ENCODE results near the gene CDH23. TPM values are rescaled to one million over a fixed set of nuclear protein-coding genes. Genes with fewer than 3 reads are reported as not detected.

Gene CDH23
- total RNA-seq, 2 experiments from 2014 or later, result 3.7 to 5.3 TPM

DNA sequence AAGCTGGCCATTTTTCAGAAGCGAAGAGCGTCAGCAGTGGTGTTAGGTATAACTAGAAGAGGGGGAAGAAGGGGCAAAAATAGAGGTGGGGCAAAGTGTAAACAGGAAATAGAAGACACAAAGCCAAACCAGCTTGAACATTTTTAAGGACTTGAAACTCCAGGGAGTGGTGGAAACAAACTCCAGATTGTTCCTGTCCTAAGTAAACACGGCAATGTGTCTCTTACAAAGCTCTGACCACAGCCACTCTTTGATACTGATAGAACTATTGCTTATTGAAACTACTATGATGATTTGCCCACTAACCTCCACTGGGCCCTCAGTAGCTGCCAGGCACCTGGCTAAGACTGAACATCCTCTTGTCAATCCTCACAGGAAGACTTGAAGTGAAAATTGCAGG is 20.8 kb upstream of the CDH23 start:
- Mint-ChIP-seq H3K9me3 (no peaks in the 10 kb centered on the region), H3K36me3 (no peaks in the 10 kb centered on the region), H3K4me3 (peak overlapping the region; percentile 75), H3K27ac (no peak overlapping the region), H3K27me3 (peaks cover 5% of the 10 kb centered on the region), H3K4me1 (peaks cover 10% of the 10 kb centered on the region)
- POLR2A ChIA-PET, result no interaction called here
- ATAC-seq (ENCODE audit: low read depth) (no peak), DNase-seq (no peak)

DNA sequence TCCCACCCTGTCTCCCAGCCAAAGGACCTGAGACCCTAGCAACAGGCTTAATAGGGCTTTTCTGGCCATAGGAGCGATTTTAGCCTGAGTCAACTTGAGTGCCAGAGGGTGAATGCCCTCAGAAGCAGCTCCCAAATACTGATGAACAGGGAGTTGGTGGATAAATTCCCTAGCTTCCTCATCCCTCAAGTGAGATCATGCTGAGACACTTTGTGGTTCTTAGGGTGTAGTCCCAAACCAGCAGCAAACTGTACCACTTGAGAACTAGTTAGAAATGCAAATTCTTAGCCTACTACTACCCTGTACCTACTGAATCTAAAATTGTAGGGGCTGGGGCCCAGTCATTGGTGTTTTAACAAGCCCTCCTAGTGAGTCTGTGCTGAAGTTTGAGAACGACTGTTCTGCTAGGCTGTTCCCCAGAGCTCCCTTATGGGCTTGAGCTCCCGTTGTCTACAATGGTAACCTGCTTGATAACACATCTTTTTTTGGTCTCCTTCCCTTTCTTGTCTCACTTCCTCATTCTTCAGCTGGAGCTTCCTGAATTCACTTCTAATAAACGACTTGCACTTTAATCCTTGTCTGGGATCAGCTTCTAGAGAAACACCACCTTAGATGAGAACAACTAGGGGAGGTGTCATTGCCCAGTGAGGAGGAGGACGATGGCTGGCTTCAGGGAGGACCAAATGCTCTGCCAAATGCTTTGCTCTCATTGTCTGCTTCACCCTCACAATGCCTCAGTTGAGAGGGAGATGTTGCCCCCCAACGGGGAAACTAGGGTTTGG is 18.2 kb upstream of the CDH23 start:
- H3K36me3 Mint-ChIP-seq, result no peaks in the 10 kb centered on the region
- H3K4me3 Mint-ChIP-seq, result no peak overlapping the region
- DNase-seq, result no peak
- peaks cover 2% of the 10 kb centered on the region for H3K27me3 Mint-ChIP-seq
- ATAC-seq (ENCODE audit: low read depth), result no peak
- no peaks in the 10 kb centered on the region for H3K9me3 Mint-ChIP-seq
- H3K27ac Mint-ChIP-seq, result no peak overlapping the region
- H3K4me1 Mint-ChIP-seq, result peaks cover 8% of the 10 kb centered on the region
- POLR2A ChIA-PET, result interaction anchor here (1.1 to 1.7 kb wide), 2 partner anchors 60 to 395 kb away, joined by 3 to 4 read pairs; partner anchors contain the start of genes SLC29A3 and VSIR

GRCh38 chr10:71379118-71379766 is 17.5 kb upstream of the CDH23 start:
- H3K4me1 Mint-ChIP-seq, result peaks cover 8% of the 10 kb centered on the region
- no peak overlapping the region for H3K27ac Mint-ChIP-seq
- H3K4me3 Mint-ChIP-seq, result no peak overlapping the region
- ATAC-seq (ENCODE audit: low read depth), result no peak
- no peak for DNase-seq
- POLR2A ChIA-PET, result no interaction called here
- H3K9me3 Mint-ChIP-seq, result no peaks in the 10 kb centered on the region
- H3K36me3 Mint-ChIP-seq, result no peaks in the 10 kb centered on the region
- H3K27me3 Mint-ChIP-seq, result peaks cover 2% of the 10 kb centered on the region

GRCh38 chr10:71380841-71381240 is 15.9 kb upstream of the CDH23 start:
- POLR2A ChIA-PET, result no interaction called here
- DNase-seq, result no peak
- Mint-ChIP-seq H3K4me1 (peaks cover 8% of the 10 kb centered on the region), H3K9me3 (no peaks in the 10 kb centered on the region), H3K27ac (no peak overlapping the region), H3K4me3 (no peak overlapping the region), H3K36me3 (no peaks in the 10 kb centered on the region), H3K27me3 (peaks cover 2% of the 10 kb centered on the region)
- ATAC-seq (ENCODE audit: low read depth), result no peak

DNA sequence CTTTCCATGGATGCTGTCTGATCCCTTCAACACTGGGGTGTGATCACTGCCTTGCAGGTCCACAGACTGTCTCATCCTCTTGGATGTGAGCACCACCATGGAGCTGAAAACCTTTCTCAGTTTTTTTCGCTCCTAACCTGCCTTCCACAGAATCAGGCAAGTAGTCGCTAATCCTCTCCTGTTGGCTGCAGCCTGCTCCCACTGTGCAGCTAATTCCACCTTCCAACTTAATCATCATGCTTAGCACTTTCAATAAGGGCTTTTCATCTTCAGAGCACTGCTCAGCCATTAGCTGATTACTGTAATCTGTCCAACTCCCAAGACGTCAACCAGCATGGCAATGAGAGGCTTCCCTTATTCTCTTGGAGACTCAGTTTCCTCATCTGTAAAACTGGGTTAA is 15.1 kb upstream of the CDH23 start:
- H3K36me3 Mint-ChIP-seq, result no peaks in the 10 kb centered on the region
- H3K27me3 Mint-ChIP-seq, result peaks cover 5% of the 10 kb centered on the region
- no peak for ATAC-seq (ENCODE audit: low read depth)
- POLR2A ChIA-PET, result no interaction called here
- H3K4me3 Mint-ChIP-seq, result no peak overlapping the region
- no peaks in the 10 kb centered on the region for H3K9me3 Mint-ChIP-seq
- no peak overlapping the region for H3K27ac Mint-ChIP-seq
- peaks cover 5% of the 10 kb centered on the region for H3K4me1 Mint-ChIP-seq
- no peak for DNase-seq

DNA sequence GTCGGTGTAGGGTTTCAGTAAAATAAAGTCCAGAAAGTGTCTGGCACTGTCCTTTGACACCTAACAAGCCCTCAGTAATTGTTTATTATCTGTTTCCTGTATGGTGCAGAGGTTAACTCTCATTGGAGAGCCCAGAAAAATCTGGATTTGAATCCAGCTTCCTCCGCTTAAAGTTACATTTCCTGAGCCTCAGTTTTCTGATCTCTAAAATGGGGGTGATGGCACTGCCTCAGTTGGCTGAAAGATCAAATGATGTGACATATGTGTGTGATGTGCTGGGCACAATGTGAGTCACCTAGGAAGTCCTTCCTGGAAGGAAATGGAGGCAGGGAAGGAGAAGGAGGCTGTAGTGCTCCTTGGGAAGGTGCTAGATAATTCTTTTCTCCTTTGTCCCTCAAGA is 14.7 kb upstream of the CDH23 start:
- H3K36me3 Mint-ChIP-seq, result no peaks in the 10 kb centered on the region
- no peak overlapping the region for H3K27ac Mint-ChIP-seq
- no peaks in the 10 kb centered on the region for H3K9me3 Mint-ChIP-seq
- H3K4me3 Mint-ChIP-seq, result no peak overlapping the region
- H3K4me1 Mint-ChIP-seq, result peaks cover 5% of the 10 kb centered on the region
- ATAC-seq (ENCODE audit: low read depth) (no peak), DNase-seq (no peak)
- POLR2A ChIA-PET, result no interaction called here
- H3K27me3 Mint-ChIP-seq, result peaks cover 5% of the 10 kb centered on the region

GRCh38 chr10:71382757-71383156 is 14.0 kb upstream of the CDH23 start:
- Mint-ChIP-seq H3K27me3 (peaks cover 7% of the 10 kb centered on the region), H3K4me3 (no peak overlapping the region), H3K27ac (no peak overlapping the region), H3K36me3 (no peaks in the 10 kb centered on the region), H3K4me1 (peaks cover under 1% of the 10 kb centered on the region), H3K9me3 (no peaks in the 10 kb centered on the region)
- POLR2A ChIA-PET, result no interaction called here
- no peak for ATAC-seq (ENCODE audit: low read depth)
- DNase-seq, result no peak

- Mint-ChIP-seq H3K4me3 (no peak overlapping the region), H3K9me3 (no peaks in the 10 kb centered on the region), H3K27ac (no peak overlapping the region), H3K4me1 (no peaks in the 10 kb centered on the region), H3K36me3 (no peaks in the 10 kb centered on the region), H3K27me3 (peaks cover 16% of the 10 kb centered on the region)
- peak; percentile 83 for ATAC-seq (ENCODE audit: low read depth)
- POLR2A ChIA-PET, result no interaction called here
- DNase-seq, result peak; percentile 85
Observed at GRCh38 chr10:71383972-71384687, 12.6 kb upstream of the CDH23 start.

GRCh38 chr10:71388171-71388570 is 8.5 kb upstream of the CDH23 start:
- Mint-ChIP-seq H3K4me3 (no peak overlapping the region), H3K4me1 (no peaks in the 10 kb centered on the region), H3K9me3 (no peaks in the 10 kb centered on the region), H3K27me3 (peaks cover 27% of the 10 kb centered on the region), H3K27ac (no peak overlapping the region), H3K36me3 (no peaks in the 10 kb centered on the region)
- DNase-seq (no peak), ATAC-seq (ENCODE audit: low read depth) (no peak)
- POLR2A ChIA-PET, result no interaction called here

DNA sequence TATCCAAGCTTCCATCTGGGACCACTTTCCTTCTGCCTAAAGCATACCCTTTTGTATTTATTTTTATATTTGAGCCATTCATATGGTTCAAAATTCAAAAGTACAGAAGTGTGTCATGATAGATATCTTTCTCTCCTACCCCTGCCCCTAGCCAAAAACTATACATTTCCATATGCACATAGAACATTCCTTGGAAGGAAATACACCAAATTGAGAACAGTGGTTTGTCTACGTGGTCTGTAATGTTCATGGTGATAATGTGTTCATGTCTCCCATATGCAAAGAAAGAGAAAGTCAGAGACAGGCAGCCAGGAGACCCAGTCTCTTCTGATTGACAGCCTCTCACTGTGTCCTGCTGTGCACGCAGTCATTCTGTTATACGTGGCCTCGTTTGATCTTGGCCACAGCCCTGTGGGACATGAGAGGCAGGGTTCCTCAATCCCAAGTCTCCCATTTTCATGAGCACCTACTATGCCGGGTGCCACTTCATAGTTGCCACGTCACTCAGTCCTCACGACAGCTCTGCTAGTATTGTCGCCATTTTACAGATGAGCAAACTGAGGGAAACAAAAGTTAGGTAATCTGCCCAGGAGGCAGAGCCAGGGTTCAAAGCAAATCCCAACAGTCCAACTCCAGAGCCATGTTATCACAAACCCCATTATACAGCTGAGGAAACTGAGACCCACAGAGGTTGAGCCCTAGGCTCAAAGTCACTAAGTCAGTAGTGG is 8.0 kb upstream of the CDH23 start:
- Mint-ChIP-seq H3K27me3 (peaks cover 31% of the 10 kb centered on the region), H3K4me3 (no peak overlapping the region), H3K4me1 (no peaks in the 10 kb centered on the region), H3K36me3 (no peaks in the 10 kb centered on the region), H3K9me3 (no peaks in the 10 kb centered on the region), H3K27ac (no peak overlapping the region)
- ATAC-seq (ENCODE audit: low read depth), result no peak
- no peak for DNase-seq
- POLR2A ChIA-PET, result no interaction called here

DNA sequence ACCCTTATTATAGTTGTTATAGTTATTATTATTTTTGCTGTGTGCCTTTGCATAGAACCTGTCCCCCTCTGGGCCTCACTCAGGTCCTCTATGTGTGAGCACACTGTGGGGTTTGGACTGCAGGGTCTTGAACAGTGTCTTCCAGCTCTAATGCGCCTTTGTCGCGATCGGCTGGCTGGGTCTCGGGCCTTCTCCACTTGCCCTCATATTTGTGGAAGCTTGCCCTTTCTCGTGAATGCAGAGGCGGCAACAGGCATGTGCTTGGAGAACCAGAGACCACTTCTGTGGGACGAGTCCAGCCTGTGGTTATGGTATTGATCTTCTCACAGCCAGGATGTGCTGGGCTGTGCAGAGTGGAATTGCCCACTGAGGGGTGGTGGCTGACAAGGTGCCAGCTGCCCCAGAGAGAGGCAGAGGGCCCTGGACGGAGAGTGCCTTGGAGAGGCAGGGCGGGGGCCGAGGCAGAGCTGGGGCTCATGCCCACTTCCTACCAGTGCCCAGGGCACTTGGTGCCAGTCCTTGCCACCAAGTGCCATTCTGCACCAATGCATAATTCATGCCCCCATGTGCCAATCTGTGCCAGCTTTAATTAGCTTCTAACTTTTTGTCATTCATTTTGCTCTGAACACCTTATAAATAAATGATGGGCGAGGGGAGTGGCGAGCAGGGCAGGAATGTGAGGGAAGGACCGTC is 6.8 kb upstream of the CDH23 start:
- ATAC-seq (ENCODE audit: low read depth), result no peak
- Mint-ChIP-seq H3K27me3 (peaks cover 35% of the 10 kb centered on the region), H3K27ac (no peak overlapping the region), H3K4me1 (no peaks in the 10 kb centered on the region), H3K36me3 (no peaks in the 10 kb centered on the region), H3K9me3 (no peaks in the 10 kb centered on the region), H3K4me3 (no peak overlapping the region)
- POLR2A ChIA-PET, result no interaction called here
- no peak for DNase-seq

GRCh38 chr10:71390461-71390835 is 6.3 kb upstream of the CDH23 start:
- POLR2A ChIA-PET, result no interaction called here
- Mint-ChIP-seq H3K27me3 (peaks cover 41% of the 10 kb centered on the region), H3K9me3 (no peaks in the 10 kb centered on the region), H3K36me3 (no peaks in the 10 kb centered on the region), H3K4me3 (no peak overlapping the region), H3K4me1 (no peaks in the 10 kb centered on the region), H3K27ac (no peak overlapping the region)
- ATAC-seq (ENCODE audit: low read depth), result no peak
- DNase-seq, result no peak

All from activated naive CD8-positive, alpha-beta T cell treated with anti-CD3 and anti-CD28 coated beads, Interleukin-2, amount 10 ng/mL, durations not matched to agents 7 days and 5 days (primary cell).